Mesothelial cell of epicardium (in vitro differentiated cells): ENCODE measurements around the gene CROCC2. TPM values are rescaled to one million over a fixed set of nuclear protein-coding genes. Genes with fewer than 3 reads are reported as not detected.

ENCODE experiments used
- DNase-seq, 2 experiments: peaks; one replicate each; pipeline ENCODE4 v3.0.0; 2021; ENCODE audit warnings: low spot score in 2 of 2; ENCODE audit not compliant: unreplicated experiment in 2 of 2
- H3K27ac Mint-ChIP-seq: 2 replicates; pipeline ENCODE4 v1.8.0; 2021; ENCODE audit warnings: mixed read lengths
- H3K27me3 Mint-ChIP-seq: 2 replicates; pipeline ENCODE4 v1.8.0; 2021; ENCODE audit warnings: low read depth, mixed read lengths
- H3K36me3 Mint-ChIP-seq: 2 replicates; pipeline ENCODE4 v1.8.0; 2021; ENCODE audit warnings: mixed read lengths
- H3K4me1 Mint-ChIP-seq: 2 replicates; pipeline ENCODE4 v1.8.0; 2021; ENCODE audit warnings: mixed read lengths
- H3K4me3 Mint-ChIP-seq: 2 replicates; pipeline ENCODE4 v1.8.0; 2021; ENCODE audit warnings: mild to moderate bottlenecking, moderate library complexity, mixed read lengths
- H3K9me3 Mint-ChIP-seq: 2 replicates; pipeline ENCODE4 v1.8.0; 2021; ENCODE audit warnings: mixed read lengths
- total RNA-seq: library from RNA; stranded (reverse); gene quantifications from 3 replicates; pipeline ENCODE4 v1.2.1, GENCODE V29; 2021
- TF ChIP-seq, protein P1 (sequence below): fragments of 200-600 bp; sonication (generic); IDR thresholded peaks from one replicate; pipeline ENCODE4 v1.5.0; 2021; ENCODE audit warnings: antibody characterized with exemption; ENCODE audit not compliant: unreplicated experiment

The CROCC2 gene
- total RNA-seq, 1 donor from 2014 or later = 0.16 TPM

DNA sequence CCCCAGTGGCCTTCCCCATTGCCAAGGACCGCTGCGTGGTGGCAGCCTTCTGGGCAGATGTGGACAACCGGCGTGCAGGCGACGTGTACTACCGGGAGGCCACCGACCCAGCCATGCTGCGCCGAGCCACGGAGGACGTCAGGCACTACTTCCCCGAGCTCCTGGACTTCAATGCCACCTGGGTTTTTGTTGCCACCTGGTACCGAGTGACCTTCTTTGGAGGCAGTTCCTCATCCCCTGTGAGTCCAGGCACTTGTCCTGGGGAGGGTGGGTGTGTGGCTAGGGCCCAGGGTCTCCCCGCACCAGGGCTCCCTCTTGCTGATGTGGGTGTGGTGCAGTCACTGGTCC, 124.2 kb downstream of the CROCC2 start:
- no peaks in the 10 kb centered on the region for H3K4me1 Mint-ChIP-seq
- peaks cover 8% of the 10 kb centered on the region for H3K36me3 Mint-ChIP-seq
- H3K9me3 Mint-ChIP-seq = peaks cover 18% of the 10 kb centered on the region
- no peak for DNase-seq
- no peak overlapping the region for H3K4me3 Mint-ChIP-seq
- H3K27me3 Mint-ChIP-seq = peaks cover 24% of the 10 kb centered on the region
- TF ChIP-seq, protein P1, sequence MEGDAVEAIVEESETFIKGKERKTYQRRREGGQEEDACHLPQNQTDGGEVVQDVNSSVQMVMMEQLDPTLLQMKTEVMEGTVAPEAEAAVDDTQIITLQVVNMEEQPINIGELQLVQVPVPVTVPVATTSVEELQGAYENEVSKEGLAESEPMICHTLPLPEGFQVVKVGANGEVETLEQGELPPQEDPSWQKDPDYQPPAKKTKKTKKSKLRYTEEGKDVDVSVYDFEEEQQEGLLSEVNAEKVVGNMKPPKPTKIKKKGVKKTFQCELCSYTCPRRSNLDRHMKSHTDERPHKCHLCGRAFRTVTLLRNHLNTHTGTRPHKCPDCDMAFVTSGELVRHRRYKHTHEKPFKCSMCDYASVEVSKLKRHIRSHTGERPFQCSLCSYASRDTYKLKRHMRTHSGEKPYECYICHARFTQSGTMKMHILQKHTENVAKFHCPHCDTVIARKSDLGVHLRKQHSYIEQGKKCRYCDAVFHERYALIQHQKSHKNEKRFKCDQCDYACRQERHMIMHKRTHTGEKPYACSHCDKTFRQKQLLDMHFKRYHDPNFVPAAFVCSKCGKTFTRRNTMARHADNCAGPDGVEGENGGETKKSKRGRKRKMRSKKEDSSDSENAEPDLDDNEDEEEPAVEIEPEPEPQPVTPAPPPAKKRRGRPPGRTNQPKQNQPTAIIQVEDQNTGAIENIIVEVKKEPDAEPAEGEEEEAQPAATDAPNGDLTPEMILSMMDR = no peak
- no peak overlapping the region for H3K27ac Mint-ChIP-seq

DNA sequence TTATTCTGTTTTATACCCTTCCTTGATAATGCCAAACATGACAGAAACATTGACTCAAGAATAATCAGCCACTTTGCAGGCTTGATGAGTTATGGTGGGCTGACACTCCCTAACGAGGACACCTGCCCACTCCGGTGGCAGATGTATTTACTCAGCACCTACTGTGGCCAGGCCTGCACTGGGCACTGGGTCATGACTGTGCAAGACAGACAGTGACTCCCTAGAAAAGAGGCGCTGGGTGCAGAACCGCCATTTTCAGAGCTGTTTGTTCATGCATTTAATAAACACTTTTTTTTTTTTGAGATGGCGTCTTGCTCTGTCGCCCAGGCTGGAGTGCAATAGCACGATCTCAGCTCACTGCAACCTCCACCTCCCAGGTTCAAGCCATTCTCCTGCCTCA, 124.7 kb downstream of the CROCC2 start:
- peaks cover 14% of the 10 kb centered on the region for H3K9me3 Mint-ChIP-seq
- H3K27ac Mint-ChIP-seq = no peak overlapping the region
- no peaks in the 10 kb centered on the region for H3K4me1 Mint-ChIP-seq
- no peak overlapping the region for H3K4me3 Mint-ChIP-seq
- H3K36me3 Mint-ChIP-seq = peaks cover 4% of the 10 kb centered on the region
- TF ChIP-seq, protein P1 = no peak
- DNase-seq = no peak
- H3K27me3 Mint-ChIP-seq = peaks cover 26% of the 10 kb centered on the region

DNA sequence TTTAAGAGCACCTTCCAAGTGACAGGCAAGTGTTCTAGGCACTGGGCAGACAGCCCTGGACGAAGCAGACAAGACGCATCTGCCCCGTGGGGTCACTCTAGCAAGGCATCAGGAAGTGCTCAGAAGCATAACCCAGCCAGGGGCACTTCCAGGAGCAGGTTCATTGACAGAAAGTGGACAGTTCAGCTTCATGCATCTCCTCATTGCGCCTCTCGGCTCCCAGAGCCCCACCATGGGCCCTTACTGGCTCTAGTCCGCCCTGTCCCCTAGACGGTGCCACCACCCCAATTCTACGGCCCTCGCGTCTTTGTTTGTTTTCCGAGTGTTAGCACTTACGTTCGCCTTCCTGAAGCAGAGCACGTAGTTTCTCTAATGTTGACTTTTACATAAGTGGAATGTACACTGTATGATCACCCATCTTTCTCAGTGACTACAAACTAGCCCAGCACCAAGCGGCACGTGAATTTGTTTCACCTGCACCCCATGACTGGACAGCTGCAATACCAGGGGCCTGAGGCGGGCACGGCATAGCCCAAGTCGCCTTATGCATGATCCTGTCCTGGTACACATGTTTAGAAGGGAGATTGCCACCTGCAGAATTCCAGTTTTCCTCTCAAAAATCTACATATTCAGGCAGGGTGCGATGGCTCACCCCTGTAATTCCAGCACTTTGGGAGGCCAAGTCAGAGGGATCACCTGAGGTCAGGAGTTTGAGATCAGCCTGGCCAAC, 125.5 kb downstream of the CROCC2 start:
- Mint-ChIP-seq H3K27me3 (peaks cover 33% of the 10 kb centered on the region), H3K4me1 (no peaks in the 10 kb centered on the region), H3K27ac (no peak overlapping the region), H3K36me3 (peaks cover under 1% of the 10 kb centered on the region), H3K4me3 (no peak overlapping the region), H3K9me3 (peaks cover 9% of the 10 kb centered on the region)
- TF ChIP-seq, protein P1 = no peak
- DNase-seq = no peak

DNA sequence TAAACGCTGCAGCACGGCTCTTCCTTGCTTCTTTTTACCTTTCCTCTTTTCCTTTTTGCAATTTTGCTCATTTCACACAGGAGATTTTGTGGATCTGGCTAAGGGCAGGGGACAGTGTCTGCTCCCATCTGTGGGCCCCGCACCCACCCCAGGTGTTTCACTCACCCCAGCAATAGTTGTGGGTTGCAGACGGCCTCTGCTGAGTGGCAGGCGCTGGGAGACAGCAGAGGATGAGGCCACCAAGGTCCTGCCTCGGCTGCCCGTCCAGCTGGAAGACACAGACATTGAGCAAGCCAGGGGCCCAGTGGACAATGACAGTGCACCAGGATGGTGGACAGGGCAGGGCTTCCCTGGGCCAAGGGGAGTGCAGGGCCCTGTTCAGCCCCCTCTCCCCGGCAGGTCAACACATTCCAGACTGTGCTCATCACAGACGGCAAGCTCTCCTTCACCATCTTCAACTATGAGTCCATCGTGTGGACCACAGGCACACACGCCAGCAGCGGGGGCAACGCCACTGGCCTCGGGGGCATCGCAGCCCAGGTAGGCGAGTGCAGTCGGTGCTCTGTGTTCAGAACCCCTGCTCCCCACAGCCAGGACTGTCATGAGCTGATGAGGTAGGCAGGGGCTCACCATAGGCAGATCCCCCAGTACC, 127.3 kb downstream of the CROCC2 start:
- Mint-ChIP-seq H3K9me3 (peaks cover 1% of the 10 kb centered on the region), H3K27ac (no peak overlapping the region), H3K27me3 (peaks cover 51% of the 10 kb centered on the region), H3K4me1 (no peaks in the 10 kb centered on the region), H3K36me3 (no peaks in the 10 kb centered on the region), H3K4me3 (no peak overlapping the region)
- TF ChIP-seq, protein P1 = no peak
- DNase-seq = no peak

DNA sequence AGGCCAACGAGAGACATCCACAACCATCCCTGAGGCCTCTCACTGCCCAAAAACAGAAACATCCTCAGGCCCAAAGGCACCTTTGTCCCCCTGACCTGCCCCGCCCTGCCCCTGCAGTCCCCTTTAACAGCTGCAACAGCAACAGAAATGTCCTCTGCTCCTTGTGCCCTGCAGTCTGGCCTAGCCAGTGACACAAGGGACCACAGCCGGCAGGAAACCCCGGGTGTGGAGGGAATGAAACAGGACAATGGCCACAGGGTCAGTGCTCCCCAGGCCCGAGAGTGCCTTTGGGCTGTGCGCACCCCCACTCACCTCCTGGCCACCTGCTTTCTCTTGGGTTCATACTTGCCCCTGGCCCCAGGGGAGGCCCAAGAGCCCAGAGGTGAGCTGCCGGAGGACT, 127.9 kb downstream of the CROCC2 start:
- DNase-seq = no peak
- Mint-ChIP-seq H3K4me3 (no peak overlapping the region), H3K9me3 (no peaks in the 10 kb centered on the region), H3K27ac (no peak overlapping the region), H3K36me3 (no peaks in the 10 kb centered on the region), H3K27me3 (peaks cover 56% of the 10 kb centered on the region), H3K4me1 (no peaks in the 10 kb centered on the region)
- TF ChIP-seq, protein P1 = no peak
